Measurements from ENCODE around the gene GET4. TPM values are rescaled to one million over a fixed set of nuclear protein-coding genes. Genes with fewer than 3 reads are reported as not detected.

The GET4 gene
- total and polyA plus RNA-seq, 2 of the 8 experiments (the other 6 are each of a cell fraction or from before 2014, with no cell fraction given): 56.7 to 74.1 TPM

GRCh38 chr7:902996-903395 is 26.6 kb downstream of the GET4 start (continued):
- no peak for TF ChIP-seq CHD7 (IDR thresholded peaks at IDR 0.05; ENCODE audit: insufficient replicate concordance, low read length)
- no peak for TF ChIP-seq HDAC6 (IDR thresholded peaks at IDR 0.05; ENCODE audit: low read depth, low read length)
- TF ChIP-seq SIRT6 (IDR thresholded peaks at IDR 0.05; ENCODE audit: low read length): no peak
- TF ChIP-seq PHF8 (conservative IDR thresholded peaks at IDR 0.05; ENCODE audit: low read depth, low read length): no peak
- TF ChIP-seq POLR2A (IDR thresholded peaks at IDR 0.05; ENCODE audit: control extremely low read depth in 1 of 2, low read depth in 2 of 2, low read length in 2 of 2): no peak

Measured in H1 (cell line).